Neural cell (in vitro differentiated cells): Measurements from ENCODE around the gene CMBL.

Experiments used
- CTCF ChIP-seq: fragments of 450-650 bp; IDR thresholded peaks from 2 replicates; pipeline ENCODE4 v1.5.1; 2014; ENCODE audit warnings: antibody characterized with exemption, mild to moderate bottlenecking, moderate library complexity; ENCODE audit not compliant: poor library complexity, severe bottlenecking
- EP300 ChIP-seq: fragments of 450-650 bp; conservative IDR thresholded peaks from 2 replicates; pipeline ENCODE4 v1.6.1; 2014; ENCODE audit warnings: antibody characterized with exemption, mild to moderate bottlenecking, moderate library complexity; ENCODE audit not compliant: poor library complexity, severe bottlenecking
- EZH2 ChIP-seq: fragments of 200-600, 300-800 bp; shearing (Covaris generic), sonication (generic); IDR thresholded peaks from 2 replicates; pipeline ENCODE4 v1.6.1; 2014; ENCODE audit warnings: antibody characterized with exemption, low read length, borderline replicate concordance, mild to moderate bottlenecking; ENCODE audit not compliant: insufficient read depth, poor library complexity, severe bottlenecking
- MXI1 ChIP-seq: fragments of 450-650 bp; conservative IDR thresholded peaks from 2 replicates; pipeline ENCODE4 v1.6.1; 2014; ENCODE audit warnings: antibody characterized with exemption, mild to moderate bottlenecking; ENCODE audit not compliant: poor library complexity, severe bottlenecking
- POLR2AphosphoS5 ChIP-seq: IDR thresholded peaks from 2 replicates; pipeline ENCODE4 v1.6.1; 2012
- RAD21 ChIP-seq: fragments of 450-650 bp; conservative IDR thresholded peaks from 2 replicates; pipeline ENCODE4 v1.6.1; 2014; ENCODE audit warnings: antibody characterized with exemption, mild to moderate bottlenecking, moderate library complexity
- REST ChIP-seq: IDR thresholded peaks from 2 replicates; pipeline ENCODE4 v1.6.1; 2012; ENCODE audit warnings: borderline replicate concordance
- SMC3 ChIP-seq: fragments of 450-650 bp; conservative IDR thresholded peaks from 2 replicates; pipeline ENCODE4 v1.6.1; 2014; ENCODE audit warnings: antibody characterized with exemption, mild to moderate bottlenecking, moderate library complexity; ENCODE audit not compliant: poor library complexity
- TAF1 ChIP-seq: IDR thresholded peaks from 2 replicates; pipeline ENCODE4 v1.6.1; 2012; ENCODE audit warnings: low read depth

- TF ChIP-seq EZH2: no peak
- TF ChIP-seq CTCF: no peak
- no peak for TF ChIP-seq REST
- TF ChIP-seq POLR2AphosphoS5: no peak
- TF ChIP-seq SMC3: no peak
- no peak for TF ChIP-seq EP300
- no peak for TF ChIP-seq TAF1
- TF ChIP-seq MXI1: no peak
- TF ChIP-seq RAD21: no peak
Measured at GRCh38 chr5:10333154-10334006, 25.7 kb upstream of the CMBL start.
